H1 (cell line): ENCODE results near the gene PDGFA. TPM values are rescaled to one million over a fixed set of nuclear protein-coding genes. Genes with fewer than 3 reads are reported as not detected.

Experiments used
- CTCF ChIA-PET: fragments of 300-600 bp; sonication (Branson Sonifier 250); formaldehyde crosslinking; loops from one replicate; lab custom pipeline; 2021; ENCODE audit not compliant: partially characterized antibody; lab: Charles Lee
- POLR2A ChIA-PET: fragments of 300-600 bp; sonication (Branson Sonifier 250); formaldehyde crosslinking; loops from one replicate; lab custom pipeline; 2021; ENCODE audit warnings: inconsistent platforms; ENCODE audit not compliant: partially characterized antibody; lab: Charles Lee
- DNase-seq, 2 experiments: peaks; one replicate each; pipeline versions ENCODE4 v3.0.0 to v3.0.0-alpha.2; 2010 to 2022; ENCODE audit warnings: low spot score in 2 of 2, low read depth in 1 of 2, mixed read lengths in 1 of 2
- FAIRE-seq: peaks from 2 replicates; lab custom pipeline; 2011; peaks lifted over from hg19 to GRCh38; lab: Jason Lieb, UNC
- H2AFZ ChIP-seq: 2 replicates; pipeline ENCODE4 v1.8.1; 2012; ENCODE audit warnings: low read length, inconsistent platforms
- H2AK5ac ChIP-seq: 2 replicates; pipeline ENCODE4 v1.6.1; 2013; ENCODE audit warnings: low read depth, low read length
- H2BK120ac ChIP-seq: replicated peaks from 2 replicates; pipeline ENCODE3; 2013; ENCODE audit warnings: low read depth, low read length, inconsistent platforms
- H2BK12ac ChIP-seq: 2 replicates; pipeline ENCODE4 v1.6.1; 2013; ENCODE audit warnings: low read depth, low read length
- H2BK15ac ChIP-seq: 2 replicates; pipeline ENCODE4 v1.6.1; 2013; ENCODE audit warnings: low read length
- H2BK20ac ChIP-seq: 2 replicates; pipeline ENCODE4 v1.6.1; 2013; ENCODE audit warnings: low read length
- H2BK5ac ChIP-seq: 2 replicates; pipeline ENCODE4 v1.6.1; 2013; ENCODE audit warnings: low read depth, low read length
- H3K14ac ChIP-seq: 2 replicates; pipeline ENCODE4 v1.6.1; 2013; ENCODE audit warnings: inconsistent platforms; ENCODE audit not compliant: insufficient read length
- H3K18ac ChIP-seq: 2 replicates; pipeline ENCODE4 v1.6.1; 2013; ENCODE audit warnings: low read length; ENCODE audit errors: extremely low read depth
- H3K23ac ChIP-seq: 2 replicates; pipeline ENCODE4 v1.6.1; 2013; ENCODE audit warnings: inconsistent platforms; ENCODE audit not compliant: insufficient read length
- H3K23me2 ChIP-seq: 2 replicates; pipeline ENCODE4 v1.6.1; 2013; ENCODE audit warnings: low read depth, low read length
- H3K27ac ChIP-seq: 2 replicates; pipeline ENCODE4 v1.6.1; 2011; ENCODE audit warnings: low read depth, low read length, inconsistent platforms
- H3K27me3 ChIP-seq, 4 experiments: replicated peaks in 1 of 4; 1 replicate in 1 of 4; 2 replicates in 3 of 4; pipeline versions ENCODE4 v1.6.1 to v1.8.1; 2011 to 2013; ENCODE audit warnings: low read length in 3 of 4, mild to moderate bottlenecking in 3 of 4, inconsistent platforms in 2 of 4, mixed read lengths in 2 of 4, moderate library complexity in 1 of 4; ENCODE audit not compliant: control insufficient read depth in 3 of 4, insufficient read depth in 3 of 4; ENCODE audit errors: extremely low read depth in 1 of 4
- H3K36me3 ChIP-seq, 4 experiments: 2 replicates each; pipeline versions ENCODE4 v1.6.1 to v1.8.1; 2011 to 2013; ENCODE audit warnings: mild to moderate bottlenecking in 4 of 4, low read length in 3 of 4, moderate library complexity in 2 of 4, control low read depth in 1 of 4, inconsistent platforms in 1 of 4; ENCODE audit not compliant: insufficient read depth in 4 of 4, control insufficient read depth in 2 of 4
- H3K4ac ChIP-seq: replicated peaks from 2 replicates; pipeline ENCODE3; 2013; ENCODE audit warnings: low read length, low read depth, mixed read lengths, inconsistent platforms; ENCODE audit not compliant: insufficient read length
- H3K4me1 ChIP-seq, 4 experiments: replicated peaks in 1 of 4; 1 replicate in 1 of 4; 2 replicates in 3 of 4; pipeline versions ENCODE4 v1.6.1 to v1.8.1; 2011 to 2013; ENCODE audit warnings: low read length in 3 of 4, inconsistent platforms in 2 of 4, mixed read lengths in 1 of 4; ENCODE audit not compliant: insufficient read depth in 4 of 4, control insufficient read depth in 3 of 4
- H3K4me2 ChIP-seq, 2 experiments: 2 replicates each; pipeline versions ENCODE4 v1.6.1 to v1.8.1; 2011 to 2013; ENCODE audit warnings: low read depth in 2 of 2, low read length in 2 of 2, control low read depth in 1 of 2, inconsistent platforms in 1 of 2, mild to moderate bottlenecking in 1 of 2; ENCODE audit not compliant: insufficient read depth in 1 of 2
- H3K4me3 ChIP-seq, 4 experiments: fragments of 200-600, 300-600 bp in 1 of 4; sonication (generic), shearing (Covaris generic), sonication (Bioruptor Twin) in 1 of 4; 2 replicates each; pipeline versions ENCODE4 v1.5.1 to v1.8.1; 2011 to 2016; ENCODE audit warnings: low read length in 4 of 4, low read depth in 3 of 4, control low read depth in 2 of 4, inconsistent platforms in 2 of 4, mild to moderate bottlenecking in 2 of 4, mixed read lengths in 1 of 4, moderate library complexity in 1 of 4; ENCODE audit not compliant: insufficient read depth in 2 of 4; ENCODE audit errors: extremely low read depth in 1 of 4
- H3K56ac ChIP-seq: replicated peaks from 2 replicates; pipeline ENCODE3; 2013; ENCODE audit warnings: low read depth, mild to moderate bottlenecking, mixed read lengths, low read length, inconsistent platforms; ENCODE audit not compliant: insufficient read length
- H3K79me1 ChIP-seq: 2 replicates; pipeline ENCODE4 v1.6.1; 2013; ENCODE audit warnings: low read depth, low read length, control low read depth
- H3K79me2 ChIP-seq, 2 experiments: 2 replicates each; pipeline versions ENCODE4 v1.6.1 to v1.8.1; 2012 to 2013; ENCODE audit warnings: low read length in 2 of 2, mild to moderate bottlenecking in 2 of 2, inconsistent platforms in 1 of 2; ENCODE audit not compliant: insufficient read depth in 2 of 2, control insufficient read depth in 1 of 2
- H3K9ac ChIP-seq, 4 experiments: replicated peaks in 1 of 4; 1 replicate in 1 of 4; 2 replicates in 3 of 4; pipeline versions ENCODE4 v1.6.1 to v1.8.1; 2011 to 2013; ENCODE audit warnings: low read depth in 3 of 4, low read length in 3 of 4, control low read depth in 2 of 4, mild to moderate bottlenecking in 2 of 4, moderate library complexity in 2 of 4, inconsistent platforms in 1 of 4; ENCODE audit errors: extremely low read depth in 1 of 4
- H3K9me3 ChIP-seq, 2 experiments: 2 replicates each; pipeline versions ENCODE4 v1.6.1 to v1.8.1; 2012 to 2013; ENCODE audit warnings: mild to moderate bottlenecking in 2 of 2, moderate library complexity in 2 of 2, control low read depth in 1 of 2, inconsistent platforms in 1 of 2, low read depth in 1 of 2, low read length in 1 of 2, mixed read lengths in 1 of 2; ENCODE audit not compliant: insufficient read depth in 2 of 2
- H4K20me1 ChIP-seq, 2 experiments: replicated peaks in 1 of 2; 2 replicates each; pipeline versions ENCODE3 to v1.8.1; 2011 to 2013; ENCODE audit warnings: inconsistent platforms in 2 of 2, low read length in 2 of 2, mild to moderate bottlenecking in 1 of 2; ENCODE audit not compliant: insufficient read depth in 2 of 2, control insufficient read depth in 1 of 2
- H4K5ac ChIP-seq: 2 replicates; pipeline ENCODE4 v1.6.1; 2013; ENCODE audit warnings: low read length, low read depth, mixed read lengths, inconsistent platforms; ENCODE audit not compliant: insufficient read length
- H4K8ac ChIP-seq: 2 replicates; pipeline ENCODE4 v1.8.0; 2013; ENCODE audit warnings: mild to moderate bottlenecking, moderate library complexity, low read length, inconsistent platforms; ENCODE audit not compliant: insufficient read depth; ENCODE audit errors: extremely low read depth
- H4K91ac ChIP-seq: replicated peaks from 2 replicates; pipeline ENCODE3; 2013; ENCODE audit warnings: low read length, mixed read lengths, inconsistent platforms; ENCODE audit not compliant: insufficient read length
- EZH2 ChIP-seq: fragments of 200-600 bp; sonication (generic); IDR thresholded peaks from 2 replicates; pipeline ENCODE4 v1.7.1; 2012; ENCODE audit warnings: low read depth, mild to moderate bottlenecking, moderate library complexity, low read length, inconsistent platforms; ENCODE audit not compliant: severe bottlenecking
- JUND ChIP-seq: IDR thresholded peaks from 2 replicates; pipeline ENCODE4 v1.6.1; 2011; ENCODE audit warnings: mild to moderate bottlenecking, improper control_type of control experiment, low read length
- SP2 ChIP-seq: IDR thresholded peaks from 2 replicates; pipeline ENCODE4 v1.6.1; 2012; ENCODE audit warnings: mild to moderate bottlenecking, low read length, inconsistent platforms
- WGBS, 2 experiments: shearing (Covaris generic) in 1 of 2; methylation state at CpG; one replicate each; pipeline versions ENCODE4 v1.1.6 to v1.1.7; 2013 to 2015; ENCODE audit warnings: low lambda C conversion rate in 2 of 2, mixed read lengths in 2 of 2, inconsistent platforms in 1 of 2, low coverage in 1 of 2, missing lambda C conversion rate in 1 of 2; ENCODE audit not compliant: insufficient replicate concordance in 2 of 2, insufficient coverage in 1 of 2, insufficient read length in 1 of 2; ENCODE audit errors: extremely low coverage in 1 of 2, missing lambda C conversion rate in 1 of 2; 5-methylcytosine and 5-hydroxymethylcytosine counted together
- polyA plus RNA-seq, 7 experiments: library from polyadenylated mRNA; depleted of rRNA in 3 of 7; stranded (reverse) in 5 of 7; unstranded in 2 of 7; fragments of >200 nt in 5 of 7; fragments of 200-250 nt in 2 of 7; gene quantifications; 1 replicate in 5 of 7; 2 replicates in 1 of 7; 4 replicates in 1 of 7; pipeline versions ENCODE4 v1.2.1 to v1.2.3, GENCODE V29; 2011 to 2013; ENCODE audit warnings: missing spikeins in 2 of 7, mixed read lengths in 2 of 7
- total RNA-seq: library from RNA; stranded (reverse); fragmentation: NEBNext Ultra II Directional; extraction: Animal tissue kit (Norgen Biotek cat#: 25700); gene quantifications from 2 replicates; pipeline ENCODE4 v1.2.1, GENCODE V29; 2021
- TF ChIP-seq, protein P1 (sequence below): IDR thresholded peaks from 2 replicates; pipeline ENCODE4 v1.6.1; 2012; ENCODE audit warnings: inconsistent platforms

The PDGFA gene
- total and polyA plus RNA-seq, 2 of the 8 experiments (the other 6 are each of a cell fraction or from before 2014, with no cell fraction given) = 21.1 to 43.0 TPM

DNA sequence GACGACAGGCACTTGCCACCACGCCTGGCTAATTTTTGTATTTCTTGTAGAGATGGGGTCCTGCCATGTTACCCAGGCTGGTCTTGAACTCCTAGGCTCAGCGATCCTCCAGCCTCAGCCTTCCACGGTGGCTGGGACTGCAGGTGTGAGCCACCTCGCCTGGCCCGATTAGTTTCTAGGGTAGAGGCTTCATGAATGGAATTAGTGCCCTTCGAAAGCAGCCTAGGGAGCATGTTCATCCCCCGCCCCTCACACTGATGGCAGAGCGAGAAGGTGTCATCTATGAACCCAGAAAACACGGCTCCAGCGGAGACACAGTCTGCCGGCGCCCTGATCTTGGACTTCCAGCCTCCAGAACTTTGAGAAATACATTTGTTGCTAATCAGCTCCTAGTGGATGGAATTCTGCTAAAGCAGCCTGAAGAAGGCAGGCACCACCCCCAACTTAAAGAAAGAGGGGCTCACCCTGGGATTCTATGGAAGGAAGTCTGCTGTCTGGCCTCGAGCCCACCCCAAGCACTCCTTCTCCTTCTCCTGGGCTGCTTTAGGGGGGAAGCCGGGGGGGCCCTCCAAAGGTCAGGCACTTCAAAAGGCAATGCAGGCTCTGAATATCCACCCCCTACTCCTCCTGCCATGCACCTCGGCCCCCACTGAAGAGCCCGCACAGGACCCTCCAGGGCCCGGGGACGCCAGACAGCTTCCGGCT lies 10.1 kb downstream of the PDGFA start:
- CTCF ChIA-PET = interaction anchor here (0.9 kb wide), 1 partner anchor 62 kb away, joined by 3 read pairs; no protein-coding TSS in a partner anchor
- H3K4ac ChIP-seq = no peak overlapping the region
- no peak overlapping the region for H3K14ac ChIP-seq
- no peak overlapping the region for H3K4me2 ChIP-seq
- POLR2A ChIA-PET = interaction anchor here (0.6 to 1.5 kb wide), 2 partner anchors 10 to 18 kb away, joined by 3 read pairs; no protein-coding TSS in a partner anchor
- H2BK120ac ChIP-seq = no peak overlapping the region
- H4K5ac ChIP-seq = no peak overlapping the region
- H3K23ac ChIP-seq = no peak overlapping the region
- H4K8ac ChIP-seq = no peak overlapping the region; the same call in 1 of the 2 replicates
- H3K27me3 ChIP-seq = no peaks in the 10 kb centered on the region; a peak in 1 of 7 replicates
- TF ChIP-seq SP2 (no peak), EZH2 (no peak), JUND (no peak)
- TF ChIP-seq, protein P1, sequence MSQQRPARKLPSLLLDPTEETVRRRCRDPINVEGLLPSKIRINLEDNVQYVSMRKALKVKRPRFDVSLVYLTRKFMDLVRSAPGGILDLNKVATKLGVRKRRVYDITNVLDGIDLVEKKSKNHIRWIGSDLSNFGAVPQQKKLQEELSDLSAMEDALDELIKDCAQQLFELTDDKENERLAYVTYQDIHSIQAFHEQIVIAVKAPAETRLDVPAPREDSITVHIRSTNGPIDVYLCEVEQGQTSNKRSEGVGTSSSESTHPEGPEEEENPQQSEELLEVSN = no peak
- H2AK5ac ChIP-seq = no peak overlapping the region
- H3K4me1 ChIP-seq = peaks cover 2 to 21% (median 11%) of the 10 kb centered on the region in 4 experiments
- no peak overlapping the region for H3K27ac ChIP-seq
- no peak overlapping the region for H2BK15ac ChIP-seq
- no peak overlapping the region for H2BK12ac ChIP-seq
- H3K4me3 ChIP-seq = no peak overlapping the region
- H2BK20ac ChIP-seq = no peak overlapping the region
- H3K79me1 ChIP-seq = no peaks in the 10 kb centered on the region; the same call in none of the 2 replicates
- no peak overlapping the region for H2AFZ ChIP-seq
- H3K9ac ChIP-seq = no peak overlapping the region
- no peaks in the 10 kb centered on the region for H3K9me3 ChIP-seq
- peaks cover 9 to 17% of the 10 kb centered on the region in 2 experiments for H4K20me1 ChIP-seq
- H4K91ac ChIP-seq = no peak overlapping the region
- H2BK5ac ChIP-seq = no peak overlapping the region
- no peaks in the 10 kb centered on the region for H3K23me2 ChIP-seq
- no peak overlapping the region for H3K18ac ChIP-seq
- no peak for DNase-seq
- 95% methylated on average over 19 of the region's 20 CpGs; no CpG with 5 or more reads in 1 of the 2 experiments for WGBS, 2 experiments
- peaks cover 0 to 31% of the 10 kb centered on the region in 2 experiments; a peak in 3 of 4 replicates for H3K79me2 ChIP-seq
- no peak for FAIRE-seq
- H3K56ac ChIP-seq = no peak overlapping the region
- peaks cover 0 to 26% (median 9%) of the 10 kb centered on the region in 4 experiments; a peak in 6 of 8 replicates for H3K36me3 ChIP-seq
